Activated CD4-positive, alpha-beta T cell treated with anti-CD3 and anti-CD28 coated beads, Interleukin-2, amount 50 U/mL, for 1 hour (primary cell): Measurements from ENCODE around the gene KANSL1.
"Not testable (repeated sequence)": the region's sequence is repeated elsewhere in the genome, so short reads cannot be mapped to it uniquely, and the experiment has no call there.

Experiments used
- DNase-seq: peaks from one replicate; pipeline ENCODE4 v3.0.0-alpha.2; 2020

KANSL1 gene

DNA sequence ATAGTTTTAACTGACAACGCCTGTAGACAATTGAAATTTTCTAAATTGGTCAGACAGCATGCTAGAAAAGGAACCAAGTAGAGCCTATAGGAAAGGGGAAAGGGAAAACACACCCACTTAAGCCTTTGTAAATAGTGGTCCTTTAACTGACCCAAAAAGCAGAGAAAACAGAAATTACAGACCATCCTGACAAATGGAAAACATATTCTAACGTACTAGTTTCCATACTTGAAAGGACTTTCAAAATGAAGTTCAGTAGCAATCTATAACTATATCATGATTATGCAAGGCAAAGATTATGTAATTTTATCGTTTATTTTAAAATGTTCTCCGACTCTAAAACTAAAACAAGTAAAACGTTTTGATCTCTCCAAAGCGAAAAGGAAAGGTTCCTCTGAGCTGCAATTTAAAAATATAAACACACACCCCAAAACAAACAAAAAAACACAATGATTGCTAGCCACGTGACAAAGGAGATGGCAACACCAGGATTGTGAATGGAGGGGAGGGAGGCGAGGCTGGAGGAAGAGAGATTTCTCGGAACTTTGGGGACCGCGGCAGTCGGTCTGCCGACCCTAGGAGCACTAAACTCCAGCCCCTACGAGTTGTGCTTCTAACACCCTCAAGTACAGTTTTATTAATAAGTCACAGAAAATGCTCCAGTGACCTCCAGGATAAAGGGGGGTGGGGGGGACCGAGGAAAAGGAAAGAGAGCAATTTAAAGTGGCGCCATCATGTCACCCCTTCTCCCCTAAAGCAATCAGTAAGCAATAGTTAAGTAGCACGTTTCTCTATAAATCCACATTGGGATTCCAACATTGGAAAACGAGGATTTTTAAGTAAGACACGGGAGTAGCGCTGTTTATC lies 1.7 kb downstream of the KANSL1 start:
- peak; percentile 14 for DNase-seq

DNA sequence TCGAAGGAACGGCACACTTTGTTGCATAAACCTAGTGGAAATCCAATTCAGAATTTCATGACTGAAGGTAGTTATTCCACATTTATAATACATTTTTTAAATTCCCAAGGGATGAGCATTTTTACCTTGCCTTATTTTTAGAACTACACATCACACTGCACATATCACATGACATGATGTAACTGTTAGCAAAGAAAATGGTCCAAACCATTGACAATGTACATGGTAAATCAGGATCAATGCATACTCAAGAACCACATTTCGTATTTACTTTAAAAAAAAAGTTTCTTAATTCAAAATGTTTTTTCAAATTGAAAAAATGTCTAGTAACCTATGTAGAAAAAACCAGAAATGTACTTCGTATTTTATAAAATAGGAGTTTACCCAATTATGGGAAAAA lies 2.5 kb downstream of the KANSL1 start:
- no peak for DNase-seq

DNA sequence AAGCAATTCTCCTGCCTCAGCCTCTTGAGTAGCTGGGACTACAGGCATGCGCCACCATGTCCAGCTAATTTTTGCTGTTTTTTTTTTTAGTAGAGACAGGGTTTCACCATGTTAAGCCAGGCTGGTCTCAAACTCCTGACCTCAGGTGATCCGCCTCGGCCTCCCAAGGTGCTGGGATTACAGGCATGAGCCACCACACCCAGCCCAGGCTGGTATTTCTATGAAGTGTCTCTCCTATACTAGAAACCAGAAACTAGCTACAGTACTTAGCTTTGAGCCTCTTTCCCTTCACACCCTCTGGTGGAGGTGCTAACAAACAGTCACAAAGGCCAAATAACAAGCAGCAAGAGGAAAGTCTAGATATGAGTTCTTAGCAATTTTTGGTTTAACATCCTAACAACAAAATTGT lies 6.4 kb downstream of the KANSL1 start:
- peak; percentile 25 for DNase-seq

DNA sequence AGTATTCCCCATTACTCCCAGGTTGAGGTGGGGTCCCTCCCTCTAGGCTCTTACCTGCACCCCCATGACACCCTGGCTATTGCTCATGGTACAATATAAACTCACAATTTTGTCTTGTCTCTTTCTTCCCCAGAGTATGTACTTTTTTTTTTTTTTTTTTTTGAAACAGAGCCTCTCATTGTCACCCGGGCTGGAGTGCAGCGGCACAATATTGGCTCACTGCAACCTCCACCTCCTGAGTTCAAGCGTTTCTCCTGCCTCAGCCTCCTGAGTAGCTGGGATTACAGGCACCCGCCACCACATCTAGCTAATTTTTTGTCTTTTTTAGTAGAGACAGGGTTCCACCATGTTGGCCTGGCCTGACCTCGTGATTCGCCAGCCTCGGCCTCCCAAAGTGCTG lies 8.5 kb downstream of the KANSL1 start:
- no peak for DNase-seq

DNA sequence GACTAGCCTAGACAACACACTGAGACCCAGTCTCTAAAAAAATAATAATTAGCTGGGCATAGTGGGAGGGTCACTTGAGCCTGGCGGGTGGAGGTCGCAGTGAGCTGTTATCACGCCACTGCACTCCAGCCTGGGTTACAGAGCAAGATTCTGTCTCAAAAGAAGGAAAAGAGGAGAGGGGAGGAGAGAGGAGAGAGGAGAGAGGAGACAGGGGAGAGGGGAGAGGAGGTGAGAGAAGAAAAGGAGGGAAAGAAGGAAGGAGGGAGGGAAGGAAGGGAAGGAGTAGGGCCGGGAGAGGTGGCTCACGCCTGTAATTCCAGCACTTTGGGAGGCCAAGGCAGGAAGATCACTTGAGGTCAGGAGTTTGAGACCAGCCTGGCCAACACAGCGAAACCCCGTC lies 9.8 kb downstream of the KANSL1 start:
- DNase-seq = not testable (repeated sequence)

DNA sequence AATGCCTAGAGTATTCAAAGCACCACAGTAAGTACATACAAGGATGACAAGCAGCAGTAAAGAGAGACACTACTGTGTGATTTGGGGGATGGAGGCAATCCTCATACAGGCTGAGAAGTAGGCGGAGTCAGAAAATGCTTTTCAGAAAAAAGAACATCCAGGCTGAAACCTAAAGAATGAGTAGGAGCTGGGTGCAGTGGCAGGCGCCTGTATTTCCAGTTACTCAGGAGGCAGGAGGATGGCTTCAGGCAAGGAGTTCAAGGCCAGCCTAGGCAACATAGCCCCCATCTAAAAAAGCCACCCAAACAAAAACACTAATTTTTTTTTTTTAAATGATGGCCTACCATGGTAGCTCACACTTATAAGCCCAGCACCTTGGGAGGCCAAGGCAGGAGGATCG lies 10.3 kb downstream of the KANSL1 start:
- DNase-seq = no peak

DNA sequence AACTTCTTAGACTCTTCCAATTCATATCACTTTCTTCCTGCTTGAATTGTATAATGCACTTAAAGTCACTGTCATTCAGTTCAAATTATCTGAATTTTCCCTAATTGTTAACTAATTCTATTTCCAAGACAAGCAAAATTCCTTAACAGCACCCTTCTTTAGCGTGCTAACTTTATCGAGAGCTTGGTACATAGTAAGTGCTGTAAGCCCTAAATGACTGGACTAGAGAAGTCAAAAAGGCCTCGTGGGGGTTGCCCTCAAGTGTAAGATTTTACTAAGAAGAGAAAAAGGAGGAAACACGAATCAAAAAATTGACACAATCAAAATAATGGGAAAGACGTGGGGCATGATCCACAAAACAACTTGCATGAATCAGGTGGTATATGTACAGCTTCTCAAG lies 11.3 kb downstream of the KANSL1 start:
- DNase-seq = no peak

DNA sequence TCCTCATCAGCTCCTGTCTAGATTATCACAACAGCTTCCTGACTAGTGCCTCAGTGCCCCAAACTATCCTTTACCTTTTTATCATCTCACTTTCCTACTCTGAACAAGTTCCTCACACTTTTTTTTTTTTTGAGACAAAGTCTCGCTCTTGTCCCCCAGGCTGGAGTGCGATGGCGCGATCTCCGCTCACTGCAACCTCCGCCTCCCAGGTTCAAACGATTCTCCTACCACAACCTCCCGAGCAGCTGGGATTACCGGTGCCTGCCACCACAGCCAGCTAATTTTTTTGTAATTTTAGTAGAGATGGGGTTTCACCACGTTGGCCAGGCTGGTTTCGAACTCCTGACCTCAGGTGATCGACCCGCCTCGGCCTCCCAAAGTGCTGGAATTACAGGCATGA lies 11.9 kb downstream of the KANSL1 start:
- DNase-seq = not testable (repeated sequence)

DNA sequence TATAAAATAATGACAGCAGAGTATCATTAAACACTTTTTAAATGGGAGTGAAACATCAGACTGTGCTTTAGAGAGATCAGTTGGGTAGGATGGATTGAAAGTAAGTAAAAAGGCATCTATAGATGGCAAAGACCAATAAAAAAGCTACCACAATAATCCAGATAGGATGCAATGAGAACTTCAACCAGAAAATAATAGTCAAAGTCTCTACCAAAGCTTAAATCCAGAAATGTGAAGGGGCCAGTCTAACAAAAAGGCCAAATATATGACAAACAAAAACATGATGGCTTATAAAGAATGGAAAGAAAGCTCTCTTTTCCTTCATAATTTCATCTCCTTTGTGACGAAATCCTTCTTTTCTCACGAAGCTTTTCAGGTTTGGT lies 12.3 kb downstream of the KANSL1 start:
- DNase-seq = no peak

DNA sequence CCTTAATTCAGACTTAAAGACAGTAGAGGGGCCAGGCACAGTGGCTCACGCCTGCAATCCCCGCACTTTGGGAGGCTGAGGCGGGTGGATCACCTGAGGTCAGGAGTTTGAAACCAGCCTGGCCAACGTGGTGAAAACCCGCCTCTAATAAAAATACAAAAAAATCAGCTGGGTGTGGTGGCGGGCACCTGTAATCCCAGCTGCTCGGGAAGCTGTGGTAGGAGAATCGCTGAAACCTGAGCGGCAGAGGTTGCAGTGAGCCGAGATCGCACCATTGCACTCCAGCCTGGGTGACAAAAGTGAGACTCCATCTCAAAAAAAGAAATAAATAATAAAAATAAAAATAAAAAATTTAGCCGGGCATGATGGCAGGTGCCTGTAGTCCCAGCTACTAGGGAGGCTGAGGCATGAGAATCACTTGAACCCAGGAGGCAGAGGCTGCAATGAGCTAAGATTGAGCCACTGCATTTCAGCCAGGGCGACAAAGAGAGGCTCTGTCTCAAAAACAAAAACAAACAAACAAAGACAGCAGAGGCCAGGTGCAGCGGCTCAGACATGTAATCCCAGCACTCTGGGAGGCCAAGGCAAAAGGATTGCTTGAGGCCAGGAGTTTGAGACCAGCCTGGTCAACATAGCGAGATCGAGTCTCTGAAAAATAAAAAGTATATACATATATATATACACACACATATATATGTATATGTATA lies 12.9 kb downstream of the KANSL1 start:
- not testable (repeated sequence) for DNase-seq

DNA sequence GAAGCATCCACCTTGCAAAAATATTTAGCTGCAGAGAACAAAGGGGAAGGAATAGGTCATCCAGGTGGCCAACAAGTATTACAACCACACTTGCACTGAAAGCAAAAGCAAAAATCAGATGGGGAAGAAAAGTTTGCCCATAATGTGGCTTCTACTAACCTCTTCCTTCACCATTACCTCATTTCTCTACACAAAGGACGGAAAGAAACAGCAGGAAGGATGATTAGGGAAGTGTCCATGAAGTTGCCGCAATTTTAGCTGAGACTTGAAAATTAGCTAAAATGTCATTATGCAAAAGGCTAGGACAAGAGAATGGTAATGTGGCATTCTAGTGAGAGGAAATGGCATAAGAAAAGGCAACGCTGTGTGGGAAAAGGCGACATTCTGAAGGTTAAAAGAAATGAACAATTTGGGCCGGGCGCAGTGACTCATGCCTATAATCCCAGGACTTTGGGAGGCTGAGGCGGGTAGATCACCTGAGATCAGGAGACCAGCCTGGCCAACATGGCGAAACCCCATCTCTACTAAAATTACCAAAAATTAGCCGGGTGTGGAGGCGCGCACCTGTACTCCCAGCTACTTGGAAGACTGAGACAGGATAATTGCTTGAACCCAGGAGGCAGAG lies 13.7 kb downstream of the KANSL1 start:
- no peak for DNase-seq

DNA sequence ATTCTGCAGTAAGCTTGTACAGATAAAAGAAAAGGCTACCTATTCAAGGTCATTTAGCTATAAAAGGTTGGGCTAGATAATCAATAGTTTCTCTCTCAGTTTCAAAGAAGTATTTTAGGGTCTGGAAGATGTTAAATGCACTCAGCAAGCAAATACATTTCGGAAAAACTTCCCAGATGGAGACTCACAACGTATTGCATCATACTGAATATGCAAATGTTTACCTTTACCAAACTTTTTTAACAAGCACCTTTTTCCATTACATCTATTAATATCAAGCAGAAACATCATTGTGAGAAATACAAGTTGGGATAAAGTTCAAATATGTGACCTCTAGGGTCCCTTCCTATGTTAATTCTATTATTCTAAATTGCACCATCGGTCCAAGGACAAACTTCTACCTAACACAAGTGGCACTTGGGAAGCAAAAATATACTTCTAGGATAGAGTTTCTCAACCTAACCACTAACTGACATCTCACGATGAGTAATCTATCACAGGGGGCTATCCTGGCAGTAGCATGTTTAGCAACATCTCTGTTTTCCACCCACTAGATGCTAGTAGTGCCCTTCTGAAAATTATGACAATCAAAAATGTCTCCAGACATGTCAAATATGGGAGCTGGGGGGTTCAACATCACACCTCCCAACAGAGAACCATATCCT lies 14.5 kb downstream of the KANSL1 start:
- DNase-seq = no peak

DNA sequence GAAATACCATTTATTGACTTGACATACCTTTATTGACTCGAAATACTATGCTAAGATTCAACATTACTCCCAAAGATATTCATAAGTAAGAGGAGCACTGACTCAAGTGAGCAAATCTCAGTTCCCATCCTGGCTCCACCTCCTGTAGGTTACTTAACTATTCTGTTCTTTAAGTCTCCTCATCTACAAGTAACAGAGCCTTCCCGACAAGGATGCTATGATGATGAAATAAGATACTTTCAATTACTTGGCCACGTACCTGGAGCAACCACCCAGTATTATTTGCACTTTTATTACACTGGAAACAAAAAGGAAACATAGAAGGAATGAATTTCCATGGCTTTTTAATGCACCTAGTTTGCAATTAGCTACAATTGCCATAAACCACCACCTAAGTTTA lies 16.3 kb downstream of the KANSL1 start:
- DNase-seq = no peak

DNA sequence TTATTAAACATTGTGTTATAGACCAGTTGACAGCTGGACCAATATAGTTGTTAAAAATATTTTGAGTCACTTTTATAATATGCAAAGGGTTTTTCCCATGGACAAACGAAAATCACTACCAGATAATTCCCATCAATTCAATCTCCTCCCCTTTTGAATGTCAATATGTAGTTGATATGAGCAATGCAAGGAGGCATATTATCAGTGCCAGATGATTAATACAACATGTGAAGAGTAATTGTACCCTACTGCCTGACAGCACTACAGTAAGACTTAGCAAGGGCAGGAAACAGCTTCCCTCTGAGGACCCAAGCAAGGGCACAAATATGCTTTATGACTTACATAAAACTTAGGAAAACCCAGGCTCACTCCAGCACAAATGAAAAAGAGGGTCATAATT lies 17.3 kb downstream of the KANSL1 start:
- DNase-seq = no peak

DNA sequence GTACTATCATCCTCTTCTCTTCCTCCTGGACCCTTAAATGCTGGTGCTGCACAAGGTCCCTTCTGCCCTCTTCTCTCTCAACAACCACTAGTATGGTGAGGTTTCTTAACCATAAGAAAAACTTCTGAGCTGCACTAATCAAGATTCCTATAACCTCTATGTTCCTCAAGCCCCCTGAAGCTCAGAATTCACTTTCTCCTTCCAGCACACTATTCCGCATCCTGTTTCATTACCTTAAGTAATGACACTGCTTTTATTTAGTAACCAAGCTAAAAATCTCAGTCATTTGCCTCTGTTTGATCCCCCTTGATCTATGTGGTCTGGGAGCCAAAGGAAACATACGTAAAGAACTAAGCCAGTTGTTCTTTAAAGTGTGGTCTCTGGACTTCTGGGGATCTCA lies 20.1 kb downstream of the KANSL1 start:
- DNase-seq = no peak

DNA sequence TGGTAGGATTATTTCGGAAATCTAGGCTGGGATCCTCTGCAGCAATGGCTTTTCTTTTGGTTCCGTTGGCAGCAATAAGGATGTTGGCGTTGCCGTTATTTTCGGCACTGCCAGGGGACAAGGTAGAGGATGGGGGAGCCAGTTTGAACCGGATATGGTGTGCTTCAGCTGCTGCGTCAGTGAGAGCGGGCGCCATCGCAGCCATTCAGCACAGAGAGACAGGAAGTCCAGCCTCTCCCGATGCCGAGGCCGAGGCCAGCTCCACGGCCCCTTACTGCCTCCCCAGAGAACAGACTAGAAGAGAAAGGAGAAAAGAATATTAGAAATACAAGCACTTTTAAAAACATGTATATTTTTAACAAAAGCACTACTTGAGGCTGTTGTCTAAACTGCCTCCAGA lies 21.3 kb downstream of the KANSL1 start:
- DNase-seq = no peak

DNA sequence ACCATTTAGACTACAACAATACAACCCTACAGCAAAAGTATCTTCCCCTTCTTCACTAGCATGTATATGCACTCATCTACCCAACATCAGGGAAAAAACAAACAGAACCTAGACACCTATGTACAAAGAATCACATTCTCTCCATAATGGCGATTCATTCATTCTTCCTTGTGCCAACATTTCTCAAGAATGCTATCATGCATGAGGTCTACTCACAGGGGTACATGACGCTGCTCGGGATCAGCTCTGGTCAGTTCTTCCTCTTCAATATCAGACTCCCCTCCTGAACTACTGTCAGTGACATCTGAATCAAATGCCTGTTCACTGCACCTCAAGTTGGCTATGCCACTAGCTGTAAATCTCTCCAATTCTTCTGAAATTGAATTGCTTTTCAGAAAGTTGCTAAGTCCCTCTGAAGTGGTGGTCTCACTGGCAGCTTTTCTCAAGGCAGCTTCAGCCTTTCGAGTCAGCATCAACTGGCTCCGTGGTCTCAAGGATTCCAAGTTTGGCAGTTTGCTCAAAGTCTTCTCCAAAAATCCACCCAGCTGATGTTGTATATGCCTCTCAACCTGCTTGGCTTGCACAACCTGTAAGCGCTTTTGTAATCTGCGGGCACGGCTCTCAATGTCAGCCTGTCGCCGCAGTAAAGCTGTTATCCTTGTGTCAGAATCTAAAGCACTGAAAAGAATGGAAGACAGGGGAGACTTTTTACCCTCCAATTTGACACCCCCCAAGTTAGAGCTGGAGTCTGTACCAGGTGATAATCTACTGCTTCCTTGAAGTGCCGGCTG lies 22.4 kb downstream of the KANSL1 start:
- DNase-seq = no peak

DNA sequence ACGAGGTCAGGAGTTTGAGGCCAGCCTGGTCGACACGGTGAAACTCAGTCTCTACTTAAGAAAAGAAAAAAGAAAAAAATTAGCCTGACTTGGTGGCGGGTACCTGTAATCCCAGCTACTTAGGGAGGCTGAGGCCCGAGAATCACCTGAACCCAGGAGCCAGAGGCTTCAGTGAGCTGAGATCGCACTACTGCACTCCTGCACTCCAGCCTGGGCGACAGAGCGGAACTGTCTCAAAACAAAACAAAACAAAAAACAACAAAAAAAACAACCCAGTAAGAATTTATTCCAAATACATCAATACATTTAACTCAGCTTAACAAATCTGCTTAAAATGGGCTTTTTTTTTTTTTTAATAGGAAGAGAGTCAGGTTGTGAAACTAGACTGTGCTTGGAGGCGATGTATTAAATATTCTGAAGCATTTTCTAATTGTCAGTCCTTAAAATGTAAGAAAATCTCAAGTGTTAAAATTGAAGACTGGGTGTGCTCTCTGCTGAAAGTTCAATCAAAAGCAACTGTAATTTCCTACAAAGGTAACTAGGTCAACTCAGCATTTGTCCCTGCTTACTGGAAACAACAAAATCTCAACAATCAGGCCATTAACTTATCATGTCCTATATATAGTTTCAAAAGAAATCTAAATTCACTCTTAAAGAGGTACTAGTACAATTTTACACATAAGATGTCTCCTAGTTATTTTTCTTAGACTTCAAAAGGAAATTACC lies 23.2 kb downstream of the KANSL1 start:
- no peak for DNase-seq

DNA sequence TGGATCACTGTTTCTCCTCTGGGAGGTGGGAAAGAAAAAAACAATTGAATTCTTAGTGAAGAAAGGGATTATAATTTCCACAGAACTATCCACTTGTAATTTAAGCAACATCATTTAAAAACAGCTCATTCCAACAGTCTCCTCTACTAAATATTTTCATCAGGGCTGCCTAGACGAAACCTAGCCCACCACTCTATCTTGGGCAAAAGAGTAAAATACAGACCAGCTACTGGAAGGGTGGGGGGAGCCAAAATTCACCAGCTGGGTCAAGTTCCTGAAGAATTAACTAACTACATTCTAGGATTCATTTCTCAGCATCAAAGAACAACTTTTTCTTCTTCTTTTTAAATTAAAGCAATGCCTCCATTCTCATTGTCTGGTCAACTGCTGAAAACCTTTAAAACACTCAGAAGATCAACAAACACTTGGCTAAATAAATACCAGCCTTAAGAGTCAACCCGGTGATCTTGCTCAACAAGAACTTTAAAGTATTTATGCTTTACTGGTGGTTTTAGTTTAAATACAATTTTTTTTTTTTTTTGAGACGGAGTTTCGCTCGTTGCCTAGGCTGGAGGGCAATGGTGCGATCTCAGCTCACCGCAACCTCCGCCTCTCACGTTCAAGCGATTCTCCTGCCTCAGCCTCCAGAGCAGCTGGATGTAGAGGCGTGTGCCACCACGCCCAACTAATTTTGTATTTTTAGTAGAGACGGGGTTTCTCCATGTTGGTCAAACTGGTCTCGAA lies 25.2 kb downstream of the KANSL1 start:
- DNase-seq = no peak

DNA sequence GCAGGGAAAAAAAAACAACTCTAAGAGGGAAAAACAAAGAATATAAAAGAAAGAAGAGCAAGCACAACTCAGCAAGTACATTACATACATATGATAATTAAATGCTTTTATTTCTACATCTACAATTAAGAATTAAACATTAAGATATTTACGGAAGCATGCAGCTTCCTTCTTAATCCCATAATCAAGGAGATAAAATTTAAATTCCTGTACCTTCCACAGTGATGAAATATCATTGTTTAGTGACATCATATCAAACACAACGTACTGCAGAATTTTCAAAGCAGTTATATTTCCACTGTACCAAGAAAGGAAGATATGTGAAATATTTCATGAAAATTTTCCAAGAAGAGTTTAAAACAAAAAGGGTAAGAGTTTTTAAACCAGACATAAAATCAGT lies 26.0 kb downstream of the KANSL1 start:
- DNase-seq = no peak

DNA sequence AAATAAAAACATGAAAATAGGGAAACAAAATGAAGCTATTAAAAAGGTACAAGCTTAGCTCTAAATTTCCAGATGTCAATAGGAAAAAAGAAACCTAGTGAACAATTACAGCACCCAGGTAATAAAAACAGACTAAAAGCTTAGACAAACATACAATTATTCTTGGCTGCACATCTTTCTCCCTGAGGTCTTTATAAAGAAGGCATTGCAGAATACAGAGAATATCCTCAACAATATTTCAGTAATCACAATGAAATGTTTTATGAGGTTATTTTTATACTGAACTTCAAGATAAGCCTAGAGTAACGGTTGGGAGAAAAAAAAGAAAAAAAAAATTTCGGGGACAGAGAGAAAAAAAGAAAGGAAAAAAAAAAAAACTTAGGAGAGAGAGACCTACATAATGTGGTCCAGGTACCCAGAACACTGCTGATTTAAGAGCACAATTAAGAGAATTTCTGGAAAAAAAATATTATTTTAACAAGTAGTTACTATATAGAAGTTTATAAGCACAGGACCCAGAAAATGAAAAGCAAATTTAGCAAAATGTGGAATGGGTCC lies 26.5 kb downstream of the KANSL1 start:
- DNase-seq = no peak
